GM19467 (cell line): ENCODE measurements around the gene PNKD.

Experiments used
- ATAC-seq: cut with Tn5 transposase; IDR thresholded peaks from one replicate; pipeline ENCODE4 v1.9.1; 2021; ENCODE audit warnings: mild to moderate bottlenecking, moderate library complexity; ENCODE audit not compliant: unreplicated experiment

Gene PNKD

DNA sequence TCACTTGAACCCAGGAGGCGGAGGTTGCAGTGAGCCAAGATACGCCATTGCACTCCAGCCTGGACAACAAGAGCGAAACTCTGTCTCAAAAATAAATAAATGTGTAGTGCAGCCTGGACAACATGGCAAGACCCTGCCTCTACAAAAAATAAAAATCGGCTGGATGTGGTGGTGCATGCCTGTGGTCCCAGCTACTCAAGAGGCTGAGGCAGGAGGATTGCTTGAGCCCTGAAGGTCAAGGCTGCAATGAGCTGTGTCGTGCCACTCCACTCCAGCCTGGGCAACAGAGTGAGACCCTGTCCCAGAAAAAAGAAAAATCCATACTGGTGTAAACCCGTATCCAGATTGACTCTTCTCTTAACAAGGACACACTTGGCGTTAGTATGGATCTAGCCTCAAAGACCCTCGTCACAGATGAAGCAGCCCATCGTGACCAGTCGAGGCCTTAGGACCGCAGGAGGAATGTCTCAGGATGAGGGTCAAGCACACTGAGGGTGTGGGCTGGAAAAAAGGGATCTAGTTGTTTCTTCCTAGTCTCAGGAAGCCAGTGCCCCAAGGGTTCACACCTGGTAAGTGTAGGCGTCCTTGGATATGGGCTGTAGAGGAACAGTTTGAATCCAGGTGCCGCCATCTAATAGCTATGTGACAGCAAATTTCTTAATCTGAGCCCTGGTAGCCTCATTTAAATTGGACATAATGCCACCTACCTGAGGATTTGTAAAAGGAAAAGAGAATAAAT, 13.5 kb upstream of the PNKD start:
- no peak for ATAC-seq

DNA sequence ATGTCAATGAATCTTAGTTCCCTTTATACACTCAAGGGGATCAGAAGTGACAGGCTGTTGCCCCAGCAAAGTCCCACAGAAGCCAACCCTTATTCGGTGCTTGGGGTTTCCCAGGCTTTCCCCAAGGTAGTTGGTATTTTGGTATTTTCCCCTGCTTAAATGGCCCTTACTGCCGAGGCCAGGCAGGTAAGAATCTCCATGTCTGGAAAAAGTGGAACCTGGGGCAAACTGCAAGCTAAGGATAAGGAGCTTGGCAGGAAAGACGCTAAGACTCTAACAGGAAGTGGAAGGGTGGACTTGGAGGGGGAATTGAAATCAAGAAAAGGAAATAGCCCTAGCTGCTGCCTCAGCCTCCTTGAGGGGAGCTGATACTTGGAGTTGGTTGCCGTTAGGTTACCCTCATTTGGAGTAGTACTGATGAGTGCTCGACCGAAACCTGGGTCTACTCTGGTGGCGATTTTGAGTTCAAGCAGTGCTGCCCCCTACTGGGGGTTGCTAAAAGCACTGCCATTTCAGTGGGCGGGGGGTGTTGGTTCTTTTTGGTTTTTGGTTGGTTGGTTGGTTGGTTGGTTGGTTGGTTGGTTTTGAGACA, 12.8 kb upstream of the PNKD start:
- ATAC-seq, result peak; percentile 57

GRCh38 chr2:218259099-218259961, 11.0 kb upstream of the PNKD start:
- ATAC-seq, result no peak

GRCh38 chr2:218260166-218260565, 10.2 kb upstream of the PNKD start:
- ATAC-seq, result no peak

DNA sequence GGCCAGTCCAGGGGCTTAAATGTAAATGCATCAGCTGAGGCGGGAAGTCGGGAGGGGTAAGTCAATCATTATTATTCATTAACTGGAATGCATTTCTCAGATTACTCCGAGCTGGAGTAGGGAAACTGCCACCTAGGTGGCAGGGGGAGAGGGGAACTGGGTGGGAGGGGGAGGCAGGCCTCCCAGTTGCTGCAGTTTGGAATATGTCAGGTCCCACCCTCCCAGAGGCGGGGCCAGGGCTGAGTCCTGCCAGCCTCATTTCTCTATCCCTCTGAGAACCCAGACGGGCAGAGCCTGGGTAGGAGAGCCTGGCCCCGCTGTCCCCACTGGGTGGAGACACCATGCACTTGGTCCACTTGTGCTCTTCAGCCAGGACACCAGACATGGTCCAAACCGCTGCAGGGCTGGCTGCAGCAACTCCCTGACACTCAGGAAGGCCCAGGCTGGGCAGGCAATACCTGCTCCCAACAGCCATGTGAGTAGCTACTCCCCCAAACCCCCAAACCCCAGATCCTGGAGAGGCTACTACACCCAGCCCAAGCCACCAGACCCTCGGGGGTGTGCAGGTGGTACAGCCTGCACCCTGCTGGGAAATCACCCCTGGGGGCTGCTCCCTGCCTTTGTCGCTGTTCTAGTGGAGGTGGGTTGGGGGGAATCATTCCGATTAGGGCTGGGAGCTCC, 9.4 kb upstream of the PNKD start, which contains the start of gene GPBAR1:
TSS of gene GPBAR1 (plus strand) at position 274 of the 681 bp plus-strand sequence. CDS start 1,710 bp downstream, outside the sequence.
- ATAC-seq, result no peak

GRCh38 chr2:218261423-218262236, 8.7 kb upstream of the PNKD start:
- ATAC-seq, result no peak

GRCh38 chr2:218262237-218262600, 8.1 kb upstream of the PNKD start:
- ATAC-seq, result no peak

DNA sequence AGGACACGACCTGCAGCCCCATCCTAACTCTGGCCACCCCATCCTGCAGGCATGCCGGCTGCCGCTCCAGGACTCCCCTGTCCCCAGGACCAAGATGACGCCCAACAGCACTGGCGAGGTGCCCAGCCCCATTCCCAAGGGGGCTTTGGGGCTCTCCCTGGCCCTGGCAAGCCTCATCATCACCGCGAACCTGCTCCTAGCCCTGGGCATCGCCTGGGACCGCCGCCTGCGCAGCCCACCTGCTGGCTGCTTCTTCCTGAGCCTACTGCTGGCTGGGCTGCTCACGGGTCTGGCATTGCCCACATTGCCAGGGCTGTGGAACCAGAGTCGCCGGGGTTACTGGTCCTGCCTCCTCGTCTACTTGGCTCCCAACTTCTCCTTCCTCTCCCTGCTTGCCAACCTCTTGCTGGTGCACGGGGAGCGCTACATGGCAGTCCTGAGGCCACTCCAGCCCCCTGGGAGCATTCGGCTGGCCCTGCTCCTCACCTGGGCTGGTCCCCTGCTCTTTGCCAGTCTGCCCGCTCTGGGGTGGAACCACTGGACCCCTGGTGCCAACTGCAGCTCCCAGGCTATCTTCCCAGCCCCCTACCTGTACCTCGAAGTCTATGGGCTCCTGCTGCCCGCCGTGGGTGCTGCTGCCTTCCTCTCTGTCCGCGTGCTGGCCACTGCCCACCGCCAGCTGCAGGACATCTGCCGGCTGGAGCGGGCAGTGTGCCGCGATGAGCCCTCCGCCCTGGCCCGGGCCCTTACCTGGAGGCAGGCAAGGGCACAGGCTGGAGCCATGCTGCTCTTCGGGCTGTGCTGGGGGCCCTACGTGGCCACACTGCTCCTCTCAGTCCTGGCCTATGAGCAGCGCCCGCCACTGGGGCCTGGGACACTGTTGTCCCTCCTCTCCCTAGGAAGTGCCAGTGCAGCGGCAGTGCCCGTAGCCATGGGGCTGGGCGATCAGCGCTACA, 7.4 kb upstream of the PNKD start:
- ATAC-seq, result no peak

DNA sequence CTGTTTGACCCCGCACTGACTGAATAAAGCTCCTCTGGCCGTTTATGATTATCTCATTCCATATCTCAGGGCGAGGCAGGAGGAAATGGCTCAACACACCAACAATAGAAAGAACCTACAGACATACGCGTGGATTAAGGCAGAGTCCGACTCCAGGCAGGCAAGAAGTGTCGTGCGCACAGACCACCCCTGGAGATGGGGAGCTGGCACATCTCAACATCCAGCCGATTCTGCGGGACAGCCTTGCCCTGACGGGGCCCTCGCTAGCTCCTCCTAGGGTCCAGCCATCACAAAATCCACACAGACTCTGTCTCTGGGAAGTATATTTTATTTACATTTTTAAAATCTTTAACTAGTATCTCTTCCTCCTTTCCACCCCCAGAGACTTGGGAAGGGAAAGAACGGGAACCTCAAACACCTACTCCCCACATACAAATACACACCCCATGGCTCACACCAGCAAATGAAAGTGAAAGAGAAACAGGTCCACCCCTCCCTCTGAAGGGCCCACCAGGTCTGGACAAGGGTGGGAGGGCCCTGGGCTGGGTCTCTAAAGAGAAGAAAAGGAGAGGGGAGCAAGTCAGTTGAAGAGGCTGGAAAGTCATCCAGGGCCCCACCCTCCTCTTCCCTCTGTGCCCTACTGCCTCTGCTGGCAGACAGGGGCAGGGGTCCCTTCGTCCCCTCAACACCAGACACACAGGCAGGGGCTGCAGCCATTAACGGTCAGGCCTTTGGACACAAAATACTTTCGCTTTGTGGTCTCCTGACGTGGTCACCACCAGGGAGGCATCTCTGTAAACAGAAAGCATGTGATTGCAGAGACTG, 6.3 kb upstream of the PNKD start:
- no peak for ATAC-seq

DNA sequence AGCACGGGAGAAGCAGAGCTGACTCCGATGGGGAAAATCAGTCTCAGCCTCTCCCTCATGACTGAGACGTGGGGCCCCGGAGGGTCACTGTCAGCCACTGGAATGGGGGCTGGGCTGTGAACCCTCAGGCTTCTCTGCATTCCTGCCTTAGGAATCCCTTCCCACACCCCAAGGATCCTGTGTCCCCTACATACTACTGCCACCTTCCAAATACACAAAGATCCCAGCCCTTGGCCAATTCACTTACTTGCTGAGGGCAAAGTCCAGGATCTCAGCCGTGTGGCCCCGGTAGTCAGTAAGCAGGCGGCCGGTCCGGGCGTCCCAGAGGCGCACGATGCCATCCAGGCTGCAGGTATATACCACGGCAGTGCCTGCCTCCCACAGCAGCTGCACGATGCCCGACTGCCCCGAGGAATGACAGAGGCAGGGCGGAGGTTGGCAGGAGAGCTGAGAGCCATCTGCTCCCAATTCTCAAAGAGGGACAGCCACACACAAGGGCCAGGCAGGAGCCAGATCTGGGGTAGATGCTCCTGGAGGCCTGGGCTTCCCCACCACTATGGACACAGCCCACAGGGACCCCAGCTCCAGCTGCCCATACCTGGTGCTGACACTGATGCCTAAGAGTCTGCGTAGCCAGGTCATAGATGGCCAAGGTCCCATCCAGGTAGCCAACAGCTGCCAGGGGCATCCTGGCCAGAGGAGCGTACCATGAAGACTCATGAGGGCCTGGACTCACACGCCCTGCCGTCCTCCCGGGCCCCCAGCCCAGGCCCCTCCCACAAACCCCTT, 5.4 kb upstream of the PNKD start:
- ATAC-seq, result no peak

GRCh38 chr2:218265626-218266025, 4.7 kb upstream of the PNKD start:
- no peak for ATAC-seq

- ATAC-seq, result no peak
These were observed 3.9 kb upstream of the PNKD start for GRCh38 chr2:218266316-218266979.

DNA sequence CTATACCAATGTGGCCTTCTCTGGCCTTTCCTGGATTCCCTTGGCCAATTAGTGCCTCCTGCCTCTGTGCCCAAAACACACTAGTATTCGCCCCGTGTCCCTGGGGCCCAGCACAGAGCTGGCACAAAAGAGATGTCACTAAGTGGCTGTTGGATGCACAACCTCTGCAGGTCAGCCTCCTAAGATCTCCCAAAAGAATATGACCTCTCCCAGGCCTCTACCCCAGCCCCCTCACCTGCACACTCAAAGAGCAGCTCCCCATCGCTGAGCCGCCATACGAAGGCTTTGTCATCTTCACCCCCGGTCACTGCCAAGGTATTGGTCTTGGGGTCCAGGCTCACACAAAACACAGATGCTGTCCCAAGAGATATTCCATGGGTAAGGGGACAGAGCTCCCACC, 3.1 kb upstream of the PNKD start:
- no peak for ATAC-seq

GRCh38 chr2:218270721-218271486, 585 bp downstream of the PNKD start:
- no peak for ATAC-seq

DNA sequence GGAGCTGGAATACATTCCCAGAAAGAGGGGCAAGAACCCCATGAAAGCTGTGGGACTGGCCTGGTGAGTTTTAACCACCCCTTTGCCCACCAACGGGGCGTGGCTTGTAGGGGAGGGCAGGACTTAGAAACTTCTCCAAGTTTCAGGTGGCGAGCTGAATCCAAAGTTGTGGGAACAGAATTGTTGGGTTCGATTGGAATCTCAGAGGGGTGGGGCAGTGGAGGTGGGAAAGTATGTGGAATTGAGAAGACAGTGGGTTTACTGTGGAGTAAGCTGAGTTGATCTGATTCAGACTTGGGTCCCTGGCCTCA, 1.1 kb downstream of the PNKD start:
- no peak for ATAC-seq

DNA sequence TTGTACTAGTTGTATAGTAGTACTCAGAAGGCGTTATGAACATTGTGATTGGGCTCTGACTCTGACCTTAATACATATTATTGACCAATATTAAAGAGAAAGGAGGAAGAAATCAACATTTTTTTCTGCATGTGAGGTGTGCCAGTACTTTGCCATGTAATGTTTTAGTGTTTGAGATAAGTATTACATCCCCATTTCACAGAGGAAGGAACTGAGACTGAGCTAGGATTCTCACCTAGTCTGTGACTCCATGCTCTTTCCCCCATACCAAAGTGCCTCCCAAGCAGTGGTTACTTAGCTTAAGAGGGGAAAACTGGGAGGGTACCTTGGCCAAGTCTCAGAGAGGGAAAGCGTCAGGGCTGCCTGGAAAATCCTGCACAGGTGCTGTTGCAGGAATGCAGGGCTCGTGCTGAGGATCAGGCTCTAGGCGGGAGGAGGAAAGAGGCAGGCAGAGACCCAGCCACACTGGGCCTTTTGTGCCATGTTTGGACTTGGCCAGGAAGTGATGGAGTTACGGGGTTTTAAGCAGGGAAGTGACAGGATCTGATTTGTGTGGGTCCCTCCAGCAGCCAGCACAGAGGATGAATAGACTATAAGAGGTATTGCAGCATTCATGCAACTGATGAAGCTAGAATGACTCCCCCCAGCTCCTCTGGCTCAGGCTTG, 1.7 kb downstream of the PNKD start:
- no peak for ATAC-seq
